ENCODE data around the gene RASSF3.

DNA sequence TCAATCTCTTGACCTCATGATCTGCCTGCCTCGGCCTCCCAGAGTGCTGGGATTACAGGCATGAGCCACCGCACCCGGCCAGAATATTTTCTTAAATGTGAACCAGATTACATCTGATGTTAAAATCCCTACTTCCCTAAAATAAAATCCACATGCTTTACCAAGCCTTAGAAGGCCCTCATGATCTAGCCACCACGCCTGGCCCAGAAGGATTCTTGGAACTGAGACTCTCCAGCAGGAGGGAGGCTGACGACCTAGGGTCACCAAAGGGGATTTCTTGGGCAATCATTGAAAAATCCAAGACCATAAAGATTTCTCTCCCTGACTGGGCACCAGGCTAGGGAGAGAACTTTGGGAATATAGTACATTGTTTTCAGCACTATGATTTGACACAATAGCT is 25.2 kb upstream of the RASSF3 start:
- no peak for TF ChIP-seq CTCF (IDR thresholded peaks at IDR 0.05)
- TF ChIP-seq POLR2A (IDR thresholded peaks at IDR 0.05): no peak

All from adrenal gland (tissue), 5 donors.